Gastrocnemius medialis (tissue), 4 donors: ENCODE results near the gene PRDM16. TPM values are rescaled to one million over a fixed set of nuclear protein-coding genes. Genes with fewer than 3 reads are reported as not detected.
"Not testable (repeated sequence)": the region's sequence is repeated elsewhere in the genome, so short reads cannot be mapped to it uniquely, and the experiment has no call there.

Experiments used
- ATAC-seq, 2 donors: fragments of 150-250 bp; one replicate each; pipeline ENCODE4 v1.9.1; 2016
- DNase-seq, 2 donors: peaks; one replicate each; pipeline ENCODE4 v3.0.0-alpha.2; 2019
- H3K27ac ChIP-seq, 4 donors: fragments of 200-600 bp; sonication (generic); 1 replicate in 1 of 4; 2 replicates in 3 of 4; pipeline ENCODE4 v1.5.1; 2016 to 2018; ENCODE audit warnings: mild to moderate bottlenecking in 2 of 4, moderate library complexity in 1 of 4
- H3K27me3 ChIP-seq, 3 donors: fragments of 200-600 bp; sonication (generic) in 2 of 3; 1 replicate in 1 of 3; 2 replicates in 2 of 3; pipeline versions ENCODE4 v1.5.1 to v1.6.0; 2016 to 2019; ENCODE audit warnings: mild to moderate bottlenecking in 1 of 3, moderate library complexity in 1 of 3
- H3K36me3 ChIP-seq, 2 donors: fragments of 200-600 bp; sonication (generic) in 1 of 2; one replicate each; pipeline ENCODE4 v1.5.1; 2017 to 2018
- H3K4me1 ChIP-seq, 2 donors: fragments of 200-600 bp; sonication (generic) in 1 of 2; one replicate each; pipeline ENCODE4 v1.5.1; 2016 to 2017; ENCODE audit warnings: mild to moderate bottlenecking in 2 of 2
- H3K4me3 ChIP-seq, 4 donors: fragments of 200-600 bp; sonication (generic) in 3 of 4; 1 replicate in 1 of 4; 2 replicates in 3 of 4; pipeline ENCODE4 v1.5.1; 2016 to 2019; ENCODE audit warnings: mild to moderate bottlenecking in 2 of 4
- H3K9me3 ChIP-seq, 3 donors: fragments of 200-600 bp; sonication (generic) in 2 of 3; 1 replicate in 1 of 3; 2 replicates in 2 of 3; pipeline ENCODE4 v1.5.1; 2016 to 2019
- POLR2A ChIP-seq, 2 donors: fragments of 450-650 bp; IDR thresholded peaks; one replicate each; pipeline ENCODE4 v1.6.1; 2017; ENCODE audit warnings: antibody characterized with exemption in 2 of 2, mild to moderate bottlenecking in 2 of 2, moderate library complexity in 2 of 2
- in situ Hi-C, 4 donors: fragments of 200-750 bp; cut with MboI; loops; one replicate each; pipeline versions ENCODE4 v1.15.0 to v1.8.0; 2017; ENCODE audit warnings: low sequenced_read_pairs in 4 of 4
- intact Hi-C: fragments of 100-400 bp; cut with DNase I; formaldehyde crosslinking; loops from one replicate; pipeline ENCODE4 v1.15.1; 2023; ENCODE audit warnings: low total_unique reads
- total RNA-seq, 4 donors: library from RNA; depleted of rRNA; stranded (reverse); fragments of >200 nt; gene quantifications; one replicate each; pipeline versions ENCODE4 v1.1.0 to v1.2.3, GENCODE V29; 2016
- TF ChIP-seq, protein P1 (sequence below), 5 experiments: fragments of 450-650 bp in 3 of 5; fragments of 200-600 bp in 2 of 5; sonication (generic) in 2 of 5; IDR thresholded peaks in 4 of 5; conservative IDR thresholded peaks in 1 of 5; 1 replicate in 4 of 5; 2 replicates in 1 of 5; pipeline ENCODE4 v1.5.1; 2016 to 2019; ENCODE audit warnings: antibody characterized with exemption in 5 of 5, mild to moderate bottlenecking in 3 of 5, moderate library complexity in 3 of 5

The PRDM16 gene
- total RNA-seq, 4 donors from 2014 or later, result 0.03 to 0.19 (median 0.17) TPM

GRCh38 chr1:3087049-3087448, 18.0 kb downstream of the PRDM16 start:
- H3K36me3 ChIP-seq, result no peaks in the 10 kb centered on the region
- intact Hi-C loops (no loop called here), in situ Hi-C loops (no loop called here)
- no peak overlapping the region for H3K27ac ChIP-seq
- no peaks in the 10 kb centered on the region for H3K4me1 ChIP-seq
- ATAC-seq, result no peak
- no peak for DNase-seq
- TF ChIP-seq POLR2A (IDR thresholded peaks at IDR 0.05), result no peak
- TF ChIP-seq, protein P1, sequence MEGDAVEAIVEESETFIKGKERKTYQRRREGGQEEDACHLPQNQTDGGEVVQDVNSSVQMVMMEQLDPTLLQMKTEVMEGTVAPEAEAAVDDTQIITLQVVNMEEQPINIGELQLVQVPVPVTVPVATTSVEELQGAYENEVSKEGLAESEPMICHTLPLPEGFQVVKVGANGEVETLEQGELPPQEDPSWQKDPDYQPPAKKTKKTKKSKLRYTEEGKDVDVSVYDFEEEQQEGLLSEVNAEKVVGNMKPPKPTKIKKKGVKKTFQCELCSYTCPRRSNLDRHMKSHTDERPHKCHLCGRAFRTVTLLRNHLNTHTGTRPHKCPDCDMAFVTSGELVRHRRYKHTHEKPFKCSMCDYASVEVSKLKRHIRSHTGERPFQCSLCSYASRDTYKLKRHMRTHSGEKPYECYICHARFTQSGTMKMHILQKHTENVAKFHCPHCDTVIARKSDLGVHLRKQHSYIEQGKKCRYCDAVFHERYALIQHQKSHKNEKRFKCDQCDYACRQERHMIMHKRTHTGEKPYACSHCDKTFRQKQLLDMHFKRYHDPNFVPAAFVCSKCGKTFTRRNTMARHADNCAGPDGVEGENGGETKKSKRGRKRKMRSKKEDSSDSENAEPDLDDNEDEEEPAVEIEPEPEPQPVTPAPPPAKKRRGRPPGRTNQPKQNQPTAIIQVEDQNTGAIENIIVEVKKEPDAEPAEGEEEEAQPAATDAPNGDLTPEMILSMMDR (IDR thresholded peaks at IDR 0.05 in 4 of 5, conservative IDR thresholded peaks at IDR 0.05 in 1 of 5), result no peak
- no peak overlapping the region for H3K4me3 ChIP-seq
- no peaks in the 10 kb centered on the region for H3K9me3 ChIP-seq
- H3K27me3 ChIP-seq, result peaks cover 0 to 11% (median 0%) of the 10 kb centered on the region in 3 donors

- H3K9me3 ChIP-seq, intact Hi-C loops, DNase-seq, H3K27ac ChIP-seq, H3K4me1 ChIP-seq, in situ Hi-C loops, H3K4me3 ChIP-seq, H3K36me3 ChIP-seq, ATAC-seq: not testable (repeated sequence)
- peaks cover 0 to 11% (median 0%) of the 10 kb centered on the region in 3 donors for H3K27me3 ChIP-seq
These were observed 19.1 kb downstream of the PRDM16 start for GRCh38 chr1:3087946-3088668.

GRCh38 chr1:3089490-3089889, 20.5 kb downstream of the PRDM16 start:
- H3K36me3 ChIP-seq, result no peaks in the 10 kb centered on the region
- TF ChIP-seq, protein P1 (IDR thresholded peaks at IDR 0.05 in 4 of 5, conservative IDR thresholded peaks at IDR 0.05 in 1 of 5), result no peak
- no peak for TF ChIP-seq POLR2A (IDR thresholded peaks at IDR 0.05)
- no peak overlapping the region for H3K27ac ChIP-seq
- H3K9me3 ChIP-seq, result no peaks in the 10 kb centered on the region
- ATAC-seq (no peak), DNase-seq (no peak)
- no peaks in the 10 kb centered on the region for H3K4me1 ChIP-seq
- intact Hi-C loops (no loop called here), in situ Hi-C loops (no loop called here)
- peaks cover 0 to 11% (median 0%) of the 10 kb centered on the region in 3 donors for H3K27me3 ChIP-seq
- H3K4me3 ChIP-seq, result no peak overlapping the region

- intact Hi-C loops (no loop called here), in situ Hi-C loops (no loop called here)
- Histone ChIP-seq H3K4me3 (no peak overlapping the region), H3K9me3 (no peaks in the 10 kb centered on the region), H3K27ac (no peak overlapping the region), H3K27me3 (peaks cover 0 to 11% (median 0%) of the 10 kb centered on the region in 3 donors), H3K36me3 (no peaks in the 10 kb centered on the region), H3K4me1 (no peaks in the 10 kb centered on the region)
- no peak for TF ChIP-seq POLR2A (IDR thresholded peaks at IDR 0.05)
- TF ChIP-seq, protein P1 (IDR thresholded peaks at IDR 0.05 in 4 of 5, conservative IDR thresholded peaks at IDR 0.05 in 1 of 5), result no peak
- DNase-seq (no peak), ATAC-seq (no peak)
These were observed 22.3 kb downstream of the PRDM16 start for GRCh38 chr1:3091334-3091733.

- Histone ChIP-seq H3K4me1 (no peaks in the 10 kb centered on the region), H3K27me3 (peaks cover 0 to 11% (median 0%) of the 10 kb centered on the region in 3 donors), H3K36me3 (no peaks in the 10 kb centered on the region), H3K9me3 (no peaks in the 10 kb centered on the region), H3K27ac (no peak overlapping the region), H3K4me3 (no peak overlapping the region)
- TF ChIP-seq, protein P1 (IDR thresholded peaks at IDR 0.05 in 4 of 5, conservative IDR thresholded peaks at IDR 0.05 in 1 of 5), result no peak
- no peak for TF ChIP-seq POLR2A (IDR thresholded peaks at IDR 0.05)
- intact Hi-C loops (no loop called here), in situ Hi-C loops (no loop called here)
- DNase-seq (no peak), ATAC-seq (no peak)
These were observed 23.5 kb downstream of the PRDM16 start for GRCh38 chr1:3092530-3092929.
